Activated T-cell treated with anti-CD3 and anti-CD28 coated beads, Interleukin-2, amount 50 U/mL, for 72 hours (primary cell): Measurements from ENCODE around the gene PRTFDC1. TPM values are rescaled to one million over a fixed set of nuclear protein-coding genes. Genes with fewer than 3 reads are reported as not detected.
A peak's percentile ranks its signal among the peaks of the same experiment; 100 is the strongest.
"Not testable (repeated sequence)": the region's sequence is repeated elsewhere in the genome, so short reads cannot be mapped to it uniquely, and the experiment has no call there.

Experiments
- ATAC-seq, 2 donors: fragments of 150-1000 bp; cut with Tn5 transposase; replicated peaks in 1 of 2; 2 replicates each; pipeline ENCODE4 v1.10.0; 2021; ENCODE audit warnings: moderate library complexity in 2 of 2, mild to moderate bottlenecking in 1 of 2
- DNase-seq, 2 donors: peaks; one replicate each; pipeline ENCODE4 v3.0.0; 2021 to 2022; ENCODE audit warnings: mixed read lengths in 1 of 2
- H3K27ac Mint-ChIP-seq: one replicate; pipeline ENCODE4 v1.8.0; 2022; ENCODE audit warnings: mild to moderate bottlenecking, moderate library complexity, mixed read lengths
- H3K27me3 Mint-ChIP-seq: one replicate; pipeline ENCODE4 v1.8.0; 2022; ENCODE audit warnings: low read depth, mixed read lengths
- H3K36me3 Mint-ChIP-seq, 2 donors: one replicate each; pipeline ENCODE4 v1.8.0; 2022; ENCODE audit warnings: mixed read lengths in 2 of 2, mild to moderate bottlenecking in 1 of 2; ENCODE audit not compliant: insufficient read depth in 2 of 2
- H3K4me1 Mint-ChIP-seq: one replicate; pipeline ENCODE4 v1.8.0; 2022; ENCODE audit warnings: low read depth, mixed read lengths
- H3K4me3 Mint-ChIP-seq, 2 donors: one replicate each; pipeline ENCODE4 v1.8.0; 2022; ENCODE audit warnings: mild to moderate bottlenecking in 2 of 2, mixed read lengths in 2 of 2, moderate library complexity in 2 of 2
- H3K9me3 Mint-ChIP-seq, 2 donors: one replicate each; pipeline ENCODE4 v1.8.0; 2022; ENCODE audit warnings: mixed read lengths in 2 of 2
- total RNA-seq, 2 donors: library from RNA; stranded (reverse); gene quantifications; one replicate each; pipeline ENCODE4 v1.2.3, GENCODE V29; 2022

PRTFDC1 gene
- total RNA-seq, 2 donors from 2014 or later, result 0.46 to 0.49 TPM

DNA sequence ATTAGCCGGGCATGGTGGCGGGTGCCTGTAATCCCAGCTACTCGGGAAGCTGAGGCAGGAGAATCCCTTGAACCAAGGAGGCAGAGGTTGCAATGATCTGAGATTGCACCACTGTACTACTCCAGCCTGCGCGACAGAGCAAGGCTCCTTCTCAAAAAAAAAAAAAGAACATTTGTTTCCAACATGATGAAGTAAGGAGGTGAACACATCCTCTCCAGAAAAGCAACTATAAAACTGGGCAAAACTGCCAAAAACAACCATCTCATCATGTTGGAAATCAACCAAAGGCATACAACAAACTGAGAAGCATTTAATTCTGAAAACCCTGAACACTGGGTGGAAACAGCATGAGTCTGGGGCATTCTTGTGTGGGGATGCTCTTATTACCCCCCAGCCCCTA lies 14.3 kb downstream of the PRTFDC1 start:
- Mint-ChIP-seq H3K36me3 (no peaks in the 10 kb centered on the region), H3K4me3 (no peak overlapping the region), H3K27ac (no peak overlapping the region), H3K9me3 (no peaks in the 10 kb centered on the region), H3K27me3 (no peaks in the 10 kb centered on the region), H3K4me1 (no peaks in the 10 kb centered on the region)
- no peak for ATAC-seq
- no peak for DNase-seq

DNA sequence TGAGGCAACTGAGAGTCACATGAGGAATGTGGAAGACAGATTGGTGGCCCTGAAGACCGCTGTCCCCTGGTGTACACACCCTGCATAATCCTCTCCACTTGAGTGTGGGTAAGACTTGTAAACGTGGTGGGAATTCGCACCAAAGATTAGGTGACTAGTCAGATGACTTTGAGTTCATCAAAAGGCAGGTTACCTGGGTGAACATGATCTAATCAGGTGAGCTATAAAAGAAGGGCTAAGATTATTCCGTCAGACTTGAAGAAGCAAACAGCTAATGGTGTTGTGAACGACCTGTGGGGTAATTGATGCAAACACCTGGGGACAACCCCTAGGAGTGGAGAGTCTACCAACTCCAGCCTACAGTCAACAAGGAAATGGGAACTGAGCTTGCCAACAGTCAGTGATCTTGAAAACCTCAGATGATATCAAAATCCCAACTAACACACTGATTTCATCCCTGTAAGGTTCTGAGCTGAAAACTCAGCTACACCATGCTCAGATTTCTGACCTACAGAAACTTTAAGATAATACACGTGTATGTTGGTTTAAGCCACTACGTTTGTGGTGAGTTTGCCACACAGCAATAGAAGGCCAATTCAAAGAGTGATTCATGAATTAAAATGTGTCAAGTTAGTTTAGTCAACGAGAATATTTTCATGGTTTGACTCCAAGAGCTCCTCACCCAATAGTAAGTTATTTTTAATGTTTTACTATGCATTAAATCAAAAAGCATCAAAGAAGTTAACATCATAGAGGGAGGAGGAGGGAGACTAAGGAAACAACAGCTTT lies 16.7 kb downstream of the PRTFDC1 start:
- H3K27me3 Mint-ChIP-seq, result no peaks in the 10 kb centered on the region
- H3K27ac Mint-ChIP-seq, result no peak overlapping the region
- no peak overlapping the region for H3K4me3 Mint-ChIP-seq
- H3K4me1 Mint-ChIP-seq, result no peaks in the 10 kb centered on the region
- peak; percentile 25 to 53 for ATAC-seq
- no peaks in the 10 kb centered on the region for H3K36me3 Mint-ChIP-seq
- DNase-seq, result no peak
- H3K9me3 Mint-ChIP-seq, result no peaks in the 10 kb centered on the region

DNA sequence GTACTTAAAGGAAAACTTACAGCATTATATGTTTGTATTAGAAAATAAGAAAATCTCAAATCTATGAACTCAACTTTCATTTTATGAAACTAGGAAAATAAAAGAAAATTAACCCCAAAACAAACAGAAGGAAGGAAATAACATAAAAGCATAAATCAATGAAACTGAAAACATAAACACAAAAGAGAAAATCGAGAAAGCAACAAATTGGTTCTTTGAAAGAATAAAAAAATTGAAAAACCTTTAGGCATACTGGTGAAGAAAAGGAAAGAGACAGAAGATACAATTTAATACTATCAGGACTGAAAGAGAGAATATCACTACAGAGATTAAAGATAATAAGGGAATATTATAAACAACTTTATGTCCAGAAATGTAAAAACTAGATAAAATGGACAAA lies 21.2 kb downstream of the PRTFDC1 start:
- ATAC-seq, result no peak
- Mint-ChIP-seq H3K9me3 (no peaks in the 10 kb centered on the region), H3K27me3 (no peaks in the 10 kb centered on the region), H3K4me1 (peaks cover 4% of the 10 kb centered on the region), H3K27ac (peak overlapping the region; percentile 91), H3K36me3 (no peaks in the 10 kb centered on the region), H3K4me3 (no peak overlapping the region)
- no peak for DNase-seq

DNA sequence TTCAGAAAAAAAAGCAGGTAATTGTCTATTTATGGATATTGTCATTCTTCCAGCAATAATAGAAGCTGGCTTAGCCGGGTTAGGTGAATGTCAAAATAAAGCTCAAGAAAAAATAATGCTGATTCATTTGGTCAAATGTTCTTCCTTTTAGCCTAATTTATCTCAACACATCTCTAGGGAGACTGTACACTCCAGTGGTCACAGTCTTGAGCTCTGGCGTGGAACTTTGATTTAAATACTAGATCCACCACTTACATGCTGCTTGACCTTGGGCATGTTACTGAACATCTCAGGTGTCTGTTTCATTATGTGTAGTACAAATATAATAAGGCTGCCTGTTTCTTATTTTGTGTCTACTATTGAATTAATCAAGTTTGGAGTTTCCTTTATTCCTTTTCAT lies 22.0 kb downstream of the PRTFDC1 start:
- no peak for DNase-seq
- H3K4me1 Mint-ChIP-seq, result peaks cover 4% of the 10 kb centered on the region
- no peak overlapping the region for H3K27ac Mint-ChIP-seq
- ATAC-seq, result no peak
- no peaks in the 10 kb centered on the region for H3K27me3 Mint-ChIP-seq
- no peaks in the 10 kb centered on the region for H3K9me3 Mint-ChIP-seq
- H3K36me3 Mint-ChIP-seq, result no peaks in the 10 kb centered on the region
- H3K4me3 Mint-ChIP-seq, result no peak overlapping the region

DNA sequence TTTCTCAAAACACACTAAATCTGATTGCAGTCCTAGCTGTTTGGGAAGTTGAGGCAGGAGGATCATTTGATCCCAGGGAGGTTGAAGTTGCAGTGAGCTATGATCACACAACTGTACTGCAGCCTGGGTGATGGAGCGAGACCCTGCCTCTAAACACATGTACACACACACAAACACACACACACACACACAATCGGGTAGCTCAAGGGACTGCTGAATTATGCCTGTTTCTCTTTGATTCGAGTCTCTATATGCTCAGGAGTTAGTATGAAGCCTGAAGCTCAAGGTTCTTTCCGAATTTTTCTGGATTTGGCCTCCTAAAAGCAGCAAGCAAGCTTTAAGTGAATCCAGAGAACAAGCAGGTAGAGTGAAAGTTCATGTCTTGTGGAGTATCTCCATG lies 22.5 kb downstream of the PRTFDC1 start:
- no peak overlapping the region for H3K27ac Mint-ChIP-seq
- no peaks in the 10 kb centered on the region for H3K9me3 Mint-ChIP-seq
- no peak for ATAC-seq
- no peak for DNase-seq
- no peak overlapping the region for H3K4me3 Mint-ChIP-seq
- H3K36me3 Mint-ChIP-seq, result no peaks in the 10 kb centered on the region
- H3K27me3 Mint-ChIP-seq, result no peaks in the 10 kb centered on the region
- peaks cover 4% of the 10 kb centered on the region for H3K4me1 Mint-ChIP-seq

DNA sequence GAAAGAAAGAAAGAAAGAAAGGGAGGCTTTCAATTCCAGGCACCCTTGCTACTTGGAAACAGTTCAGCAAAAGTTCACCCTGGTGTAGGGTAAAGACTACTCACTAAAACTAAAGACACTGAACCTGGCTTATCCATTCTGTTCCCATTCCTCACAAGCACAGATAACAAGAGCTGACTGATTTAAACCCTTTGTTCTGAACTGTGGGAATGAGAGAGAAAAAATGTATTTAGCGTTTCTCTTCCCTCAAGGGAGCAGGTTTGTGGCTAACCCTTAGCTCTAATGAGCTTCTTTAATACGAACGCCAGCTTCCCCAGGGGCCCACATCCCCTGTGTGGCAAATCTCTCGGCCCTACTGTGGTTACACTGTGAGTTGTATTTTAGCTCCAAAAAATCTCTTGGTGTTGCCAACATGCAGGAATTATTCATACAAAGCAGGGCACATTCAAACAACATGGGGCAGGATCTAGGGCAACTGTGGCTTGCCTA lies 23.3 kb downstream of the PRTFDC1 start:
- Mint-ChIP-seq H3K27me3 (no peaks in the 10 kb centered on the region), H3K36me3 (peaks cover 2 to 6% of the 10 kb centered on the region in 2 donors), H3K27ac (no peak overlapping the region), H3K9me3 (peaks cover 2% of the 10 kb centered on the region in 2 donors), H3K4me3 (no peak overlapping the region), H3K4me1 (peaks cover 4% of the 10 kb centered on the region)
- DNase-seq, result no peak
- no peak for ATAC-seq

DNA sequence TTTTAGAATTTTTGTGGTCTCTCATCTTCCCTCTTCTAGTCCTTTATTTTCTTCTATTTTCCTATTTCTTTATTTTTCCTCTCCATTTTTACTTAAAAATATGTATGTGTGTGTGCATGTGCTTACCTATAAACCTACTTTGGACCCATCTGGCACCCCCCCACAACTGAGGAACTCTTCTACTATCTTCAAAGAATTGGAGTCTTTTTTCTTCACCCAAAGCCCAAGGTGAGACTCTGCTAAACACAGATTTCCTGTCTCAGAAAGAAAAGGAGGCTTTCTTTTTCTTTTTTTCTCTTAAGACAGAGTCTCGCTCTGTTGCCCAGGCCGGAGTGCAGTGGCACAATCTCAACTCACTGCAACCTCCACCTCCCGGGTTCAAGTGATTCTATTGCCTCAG lies 24.2 kb downstream of the PRTFDC1 start:
- Mint-ChIP-seq H3K27ac (no peak overlapping the region), H3K9me3 (peaks cover 7% of the 10 kb centered on the region in 2 donors), H3K4me1 (peaks cover 4% of the 10 kb centered on the region), H3K36me3 (peaks cover 9 to 15% of the 10 kb centered on the region in 2 donors), H3K27me3 (no peaks in the 10 kb centered on the region), H3K4me3 (no peak overlapping the region)
- ATAC-seq (no peak), DNase-seq (no peak)

DNA sequence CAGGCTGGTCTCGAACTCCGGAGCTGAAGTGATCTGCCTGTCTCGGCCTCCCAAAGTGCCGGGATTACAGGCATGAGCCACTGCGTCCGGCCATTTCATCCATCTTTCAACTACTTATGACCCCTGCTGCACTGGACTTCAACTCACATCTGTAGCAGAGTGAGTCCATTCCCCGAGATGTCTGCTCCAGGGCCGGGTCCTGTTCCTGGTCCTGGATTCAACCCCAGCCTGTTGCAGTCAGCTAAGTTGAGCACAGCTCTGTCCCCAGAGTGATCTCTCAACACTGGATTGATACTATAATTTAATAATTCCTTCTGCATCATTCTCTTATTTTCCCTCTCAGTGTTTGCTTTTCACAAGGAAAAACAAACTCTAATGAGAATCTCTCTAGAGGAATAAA lies 25.8 kb downstream of the PRTFDC1 start:
- H3K27me3 Mint-ChIP-seq, result no peaks in the 10 kb centered on the region
- H3K9me3 Mint-ChIP-seq, result peaks cover 7% of the 10 kb centered on the region in 2 donors
- no peak overlapping the region for H3K27ac Mint-ChIP-seq
- H3K4me3 Mint-ChIP-seq, result no peak overlapping the region
- H3K36me3 Mint-ChIP-seq, result peaks cover 9 to 15% of the 10 kb centered on the region in 2 donors
- H3K4me1 Mint-ChIP-seq, result peaks cover 16% of the 10 kb centered on the region
- DNase-seq (no peak), ATAC-seq (no peak)

DNA sequence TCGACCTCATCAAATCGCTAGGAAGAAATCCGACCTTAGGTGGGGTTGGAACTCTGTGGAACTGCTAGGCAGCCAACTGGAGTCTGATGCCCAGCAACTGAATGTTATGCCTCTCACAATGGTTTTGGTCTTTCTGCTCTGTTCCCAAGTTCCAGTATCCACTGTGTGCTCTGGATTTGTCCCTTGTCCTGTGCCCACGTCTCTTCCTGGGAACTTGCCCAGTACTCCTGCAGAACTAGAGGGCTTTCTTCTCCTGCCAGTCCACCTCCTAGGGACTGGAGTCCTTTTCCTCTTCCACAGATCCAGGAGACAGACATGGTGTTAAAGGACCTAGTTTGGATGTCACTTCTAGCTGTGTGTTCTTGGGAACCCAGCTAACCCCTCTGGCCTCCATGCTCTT lies 26.6 kb downstream of the PRTFDC1 start:
- Mint-ChIP-seq H3K4me3 (no peak overlapping the region), H3K27ac (no peak overlapping the region), H3K4me1 (peaks cover 23% of the 10 kb centered on the region), H3K27me3 (no peaks in the 10 kb centered on the region), H3K36me3 (peaks cover 9 to 15% of the 10 kb centered on the region in 2 donors), H3K9me3 (peaks cover 7% of the 10 kb centered on the region in 2 donors)
- ATAC-seq (no peak), DNase-seq (no peak)

DNA sequence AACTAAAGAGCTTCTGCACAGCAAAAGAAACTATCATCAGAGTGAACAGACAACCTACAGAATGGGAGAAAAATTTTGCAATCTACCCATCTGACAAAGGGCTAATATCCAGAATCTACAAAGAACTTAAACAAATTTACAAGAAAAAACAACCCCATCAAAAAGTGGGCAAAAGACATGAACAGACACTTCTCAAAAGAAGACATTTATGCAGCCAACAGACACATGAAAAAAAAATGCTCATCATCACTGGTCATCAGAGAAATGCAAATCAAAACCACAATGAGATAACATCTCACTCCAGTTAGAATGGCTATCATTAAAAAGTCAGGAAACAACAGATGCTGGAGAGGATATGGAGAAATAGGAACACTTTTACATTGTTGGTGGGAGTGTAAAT lies 27.9 kb downstream of the PRTFDC1 start:
- H3K27me3 Mint-ChIP-seq, H3K27ac Mint-ChIP-seq, DNase-seq, ATAC-seq, H3K4me3 Mint-ChIP-seq: not testable (repeated sequence)
- Mint-ChIP-seq H3K9me3 (peaks cover 7 to 10% of the 10 kb centered on the region in 2 donors), H3K36me3 (peaks cover 11 to 18% of the 10 kb centered on the region in 2 donors), H3K4me1 (peaks cover 25% of the 10 kb centered on the region)

DNA sequence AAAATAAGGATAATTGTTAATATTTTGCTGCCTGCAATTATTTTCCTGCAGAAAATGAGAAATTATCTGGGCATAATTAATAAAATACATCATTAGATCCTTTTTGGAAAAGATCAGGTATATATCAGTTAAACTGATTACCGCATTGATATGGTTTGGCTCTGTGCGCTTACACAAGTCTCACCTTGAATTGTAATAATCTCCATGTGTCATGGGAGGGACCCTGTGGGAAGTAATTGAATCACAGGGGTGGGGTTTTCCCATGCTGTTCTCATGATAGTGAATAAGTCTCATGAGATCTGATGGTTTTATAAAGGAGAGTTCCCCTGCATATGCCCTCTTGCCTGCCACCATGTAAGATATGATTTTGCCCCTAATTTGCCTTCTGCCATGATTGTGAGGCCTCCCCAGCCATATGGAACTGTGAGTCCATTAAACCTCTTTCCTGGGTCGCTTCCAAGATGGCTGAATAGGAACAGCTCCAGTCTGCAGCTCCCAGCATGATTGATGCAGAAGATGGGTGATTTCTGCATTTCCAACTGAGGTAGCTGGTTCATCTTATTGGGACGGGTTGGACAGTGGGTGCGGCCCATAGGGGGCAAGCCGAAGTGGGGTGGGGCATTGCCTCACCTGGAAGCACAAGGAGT lies 30.1 kb downstream of the PRTFDC1 start:
- peaks cover 11 to 19% of the 10 kb centered on the region in 2 donors for H3K36me3 Mint-ChIP-seq
- H3K4me3 Mint-ChIP-seq, result peak overlapping the region in 1 of 2 donors; percentile 32
- ATAC-seq, result peak; percentile 50 to 55
- peak; percentile 31 to 41 for DNase-seq
- peaks cover 20% of the 10 kb centered on the region for H3K4me1 Mint-ChIP-seq
- peaks cover 7 to 12% of the 10 kb centered on the region in 2 donors for H3K9me3 Mint-ChIP-seq
- not testable (repeated sequence) for H3K27me3 Mint-ChIP-seq, H3K27ac Mint-ChIP-seq

DNA sequence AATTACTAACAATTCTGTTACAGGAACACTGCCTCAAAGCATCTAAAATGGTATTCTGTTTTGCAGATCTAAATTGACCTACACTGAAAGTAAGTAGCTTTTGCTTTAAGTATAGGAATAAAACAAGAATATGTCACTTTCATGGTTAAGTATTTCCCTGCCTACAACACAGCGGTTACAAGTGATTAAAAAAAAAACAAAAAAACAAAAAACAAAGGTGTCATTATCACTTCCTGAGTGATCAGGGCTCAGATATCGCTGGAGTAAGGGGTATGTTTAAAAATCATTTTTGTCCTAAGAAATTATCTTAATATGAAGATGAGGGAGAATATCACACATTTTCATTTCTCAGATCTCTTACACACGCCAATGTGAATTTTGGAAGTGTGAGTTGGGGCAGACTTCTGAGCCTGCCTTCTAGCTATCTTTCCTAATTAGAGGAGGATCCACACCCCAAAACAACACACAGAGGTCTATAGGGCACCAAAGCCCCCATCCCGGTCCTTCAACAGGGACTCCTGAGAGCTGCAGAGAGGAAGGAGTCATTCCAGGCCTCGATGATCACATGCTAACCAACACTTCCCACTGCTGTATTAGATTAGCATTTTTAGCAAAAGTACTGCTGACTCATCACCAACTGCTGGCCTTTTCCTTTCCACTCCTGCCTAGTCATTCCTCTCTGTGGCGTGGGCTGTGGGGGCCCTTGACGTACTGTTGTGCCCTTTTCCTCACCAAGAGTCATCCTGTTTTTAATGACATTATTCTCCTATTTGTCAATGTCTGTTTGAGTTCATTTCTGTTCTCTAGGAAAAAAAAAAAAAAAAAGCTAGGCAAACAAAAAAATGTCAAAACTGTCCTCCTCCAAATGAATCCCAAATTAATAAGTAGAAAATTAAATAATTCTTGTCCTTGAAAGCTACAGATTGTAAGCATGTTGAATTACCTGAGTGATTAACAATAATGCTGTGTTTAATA lies 31.2 kb downstream of the PRTFDC1 start:
- Mint-ChIP-seq H3K36me3 (peaks cover 11 to 19% of the 10 kb centered on the region in 2 donors), H3K27me3 (no peaks in the 10 kb centered on the region), H3K27ac (peak overlapping the region; percentile 47), H3K4me3 (peak overlapping the region; percentile 51 to 64), H3K4me1 (peaks cover 20% of the 10 kb centered on the region), H3K9me3 (peaks cover 7 to 12% of the 10 kb centered on the region in 2 donors)
- ATAC-seq (peak; percentile 89 to 94), DNase-seq (peak; percentile 75 to 79)
